Liver (tissue), 9 donors: ENCODE results near the gene TTC23. TPM values are rescaled to one million over a fixed set of nuclear protein-coding genes. Genes with fewer than 3 reads are reported as not detected.

Experiments
- DNase-seq: peaks from one replicate; pipeline ENCODE4 v3.0.0-alpha.2; 2017; ENCODE audit warnings: low spot score
- H3K27ac ChIP-seq, 2 donors: one replicate each; pipeline ENCODE4 v1.7.0; 2013; ENCODE audit warnings: inconsistent platforms in 2 of 2, low read length in 2 of 2, control low read depth in 1 of 2, low read depth in 1 of 2, mild to moderate bottlenecking in 1 of 2
- H3K27me3 ChIP-seq, 4 donors: one replicate each; pipeline versions ENCODE4 v1.6.1 to v1.7.0; 2013; ENCODE audit warnings: low read length in 3 of 4, inconsistent platforms in 1 of 4, mild to moderate bottlenecking in 1 of 4, moderate library complexity in 1 of 4; ENCODE audit not compliant: control insufficient read depth in 4 of 4, insufficient read depth in 4 of 4
- H3K36me3 ChIP-seq, 4 donors: one replicate each; pipeline versions ENCODE4 v1.6.1 to v1.7.0; 2013; ENCODE audit warnings: low read length in 3 of 4, mild to moderate bottlenecking in 3 of 4, low read depth in 1 of 4, moderate library complexity in 1 of 4; ENCODE audit not compliant: control insufficient read depth in 4 of 4, insufficient read depth in 3 of 4
- H3K4me1 ChIP-seq, 4 donors: one replicate each; pipeline versions ENCODE4 v1.6.1 to v1.7.0; 2013; ENCODE audit warnings: low read length in 3 of 4, mild to moderate bottlenecking in 3 of 4, moderate library complexity in 1 of 4; ENCODE audit not compliant: control insufficient read depth in 4 of 4, insufficient read depth in 4 of 4
- H3K4me3 ChIP-seq, 3 donors: one replicate each; pipeline versions ENCODE4 v1.6.1 to v1.7.0; 2013; ENCODE audit warnings: low read length in 3 of 3, control low read depth in 1 of 3, low read depth in 1 of 3, mild to moderate bottlenecking in 1 of 3
- H3K9ac ChIP-seq, 2 donors: one replicate each; pipeline ENCODE4 v1.7.0; 2013; ENCODE audit warnings: low read length in 2 of 2, mild to moderate bottlenecking in 2 of 2, moderate library complexity in 2 of 2, control low read depth in 1 of 2, low read depth in 1 of 2
- H3K9me3 ChIP-seq, 4 donors: one replicate each; pipeline versions ENCODE4 v1.6.1 to v1.7.0; 2013; ENCODE audit warnings: low read length in 3 of 4; ENCODE audit not compliant: control insufficient read depth in 4 of 4
- CTCF ChIP-seq: fragments of 150-350 bp; IDR thresholded peaks from 2 replicates; pipeline ENCODE4 v1.5.1; 2017; ENCODE audit warnings: improper control_type of control experiment, low read depth, low read length; ENCODE audit not compliant: missing input control
- EGR1 ChIP-seq, 2 donors: IDR thresholded peaks; 2 replicates each; pipeline ENCODE4 v1.6.1; 2016 to 2018; ENCODE audit warnings: antibody characterized with exemption in 2 of 2, low read depth in 2 of 2
- FOXA1 ChIP-seq: IDR thresholded peaks from 2 replicates; pipeline ENCODE4 v1.6.1; 2016; ENCODE audit warnings: antibody characterized with exemption
- FOXA2 ChIP-seq: IDR thresholded peaks from 2 replicates; pipeline ENCODE4 v1.6.1; 2016; ENCODE audit warnings: antibody characterized with exemption
- GABPA ChIP-seq, 2 donors: IDR thresholded peaks in 1 of 2; conservative IDR thresholded peaks in 1 of 2; 2 replicates each; pipeline ENCODE4 v1.6.1; 2016; ENCODE audit warnings: antibody characterized with exemption in 2 of 2, mild to moderate bottlenecking in 1 of 2, moderate library complexity in 1 of 2
- JUND ChIP-seq, 2 donors: IDR thresholded peaks; 2 replicates each; pipeline ENCODE4 v1.6.1; 2016; ENCODE audit warnings: antibody characterized with exemption in 2 of 2
- NR2F2 ChIP-seq: IDR thresholded peaks from 2 replicates; pipeline ENCODE4 v1.6.1; 2016; ENCODE audit warnings: antibody characterized with exemption
- RAD21 ChIP-seq, 2 donors: IDR thresholded peaks; 2 replicates each; pipeline ENCODE4 v1.6.1; 2016; ENCODE audit warnings: antibody characterized with exemption in 2 of 2, mild to moderate bottlenecking in 2 of 2
- REST ChIP-seq: IDR thresholded peaks from 2 replicates; pipeline ENCODE4 v1.6.1; 2016; ENCODE audit warnings: antibody characterized with exemption, mild to moderate bottlenecking
- RXRA ChIP-seq, 2 donors: IDR thresholded peaks; 2 replicates each; pipeline ENCODE4 v1.6.1; 2017 to 2018; ENCODE audit warnings: antibody characterized with exemption in 2 of 2, mild to moderate bottlenecking in 1 of 2
- SP1 ChIP-seq: IDR thresholded peaks from 2 replicates; pipeline ENCODE4 v1.6.1; 2018; ENCODE audit warnings: antibody characterized with exemption, mild to moderate bottlenecking
- YY1 ChIP-seq: IDR thresholded peaks from 2 replicates; pipeline ENCODE4 v1.6.1; 2016; ENCODE audit warnings: antibody characterized with exemption, mild to moderate bottlenecking
- ZBTB33 ChIP-seq: IDR thresholded peaks from 2 replicates; pipeline ENCODE4 v1.6.1; 2016; ENCODE audit warnings: antibody characterized with exemption
- WGBS: extraction: QIAGEN DNeasy Blood & Tissue Kit; methylation state at CpG from one replicate; pipeline ENCODE4 v1.1.7; 2013; 5-methylcytosine and 5-hydroxymethylcytosine counted together
- polyA plus RNA-seq, 2 donors: library from polyadenylated mRNA; stranded (reverse) in 1 of 2; unstranded in 1 of 2; fragments of 200-250 nt in 1 of 2; fragments of >200 nt in 1 of 2; fragmentation: Nextera tagmentation in 1 of 2; extraction: Ambion mirVana in 1 of 2; gene quantifications; one replicate each; pipeline versions ENCODE4 v1.2.1 to v1.2.3, GENCODE V29; 2013 to 2015
- total RNA-seq, 2 donors: library from RNA; depleted of rRNA; stranded (reverse); fragments of >200 nt; gene quantifications; one replicate each; pipeline ENCODE4 v1.2.3, GENCODE V29; 2014
- TF ChIP-seq, protein P1 (sequence below): IDR thresholded peaks from 2 replicates; pipeline ENCODE4 v1.6.1; 2016; ENCODE audit warnings: antibody characterized with exemption
- donor health status: healthy.
- donor health status: healthy.
- donor health status: healthy.
- donor health status: healthy.
- donor health status: healthy.

Gene TTC23
- total and polyA plus RNA-seq, 4 donors = 3.7 to 12.3 (median 7.2) TPM

- Histone ChIP-seq H3K36me3 (no peaks in the 10 kb centered on the region), H3K27ac (no peak overlapping the region), H3K9ac (no peak overlapping the region), H3K9me3 (no peaks in the 10 kb centered on the region), H3K4me1 (peaks cover 4 to 19% (median 14%) of the 10 kb centered on the region in 4 donors), H3K27me3 (no peaks in the 10 kb centered on the region), H3K4me3 (no peak overlapping the region)
- no peak for TF ChIP-seq GABPA (IDR thresholded peaks at IDR 0.05 in 1 of 2, conservative IDR thresholded peaks at IDR 0.05 in 1 of 2)
- no peak for TF ChIP-seq REST
- no peak for TF ChIP-seq RXRA (IDR thresholded peaks at IDR 0.05)
- TF ChIP-seq RAD21 (IDR thresholded peaks at IDR 0.05) = no peak
- no peak for TF ChIP-seq SP1
- TF ChIP-seq JUND (IDR thresholded peaks at IDR 0.05) = no peak
- no peak for TF ChIP-seq FOXA2
- no peak for TF ChIP-seq FOXA1
- TF ChIP-seq CTCF = no peak
- no peak for TF ChIP-seq YY1
- TF ChIP-seq NR2F2 = no peak
- TF ChIP-seq EGR1 (IDR thresholded peaks at IDR 0.05; ENCODE audit: low read depth in 2 of 2) = no peak
- TF ChIP-seq, protein P1, sequence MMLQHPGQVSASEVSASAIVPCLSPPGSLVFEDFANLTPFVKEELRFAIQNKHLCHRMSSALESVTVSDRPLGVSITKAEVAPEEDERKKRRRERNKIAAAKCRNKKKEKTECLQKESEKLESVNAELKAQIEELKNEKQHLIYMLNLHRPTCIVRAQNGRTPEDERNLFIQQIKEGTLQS = no peak
- TF ChIP-seq ZBTB33 = no peak
- DNase-seq = no peak
- 81% methylated on average over 6 of the region's 6 CpGs for WGBS
Measured at GRCh38 chr15:99145778-99146177, 103.6 kb downstream of the TTC23 start.

GRCh38 chr15:99145005-99145404, 104.4 kb downstream of the TTC23 start:
- H3K4me1 ChIP-seq = peaks cover 4 to 19% (median 14%) of the 10 kb centered on the region in 4 donors
- TF ChIP-seq FOXA2 = no peak
- TF ChIP-seq EGR1 (IDR thresholded peaks at IDR 0.05; ENCODE audit: low read depth in 2 of 2) = no peak
- no peak for TF ChIP-seq FOXA1

More at GRCh38 chr15:99145005-99145404, 104.4 kb downstream of the TTC23 start:
- H3K9ac ChIP-seq = no peak overlapping the region
- H3K36me3 ChIP-seq = no peaks in the 10 kb centered on the region
- no peak for DNase-seq
- H3K4me3 ChIP-seq = no peak overlapping the region
- WGBS = 92% methylated on average over 10 of the region's 10 CpGs
- no peaks in the 10 kb centered on the region for H3K9me3 ChIP-seq
- H3K27ac ChIP-seq = no peak overlapping the region
- no peaks in the 10 kb centered on the region for H3K27me3 ChIP-seq
